Heart left ventricle (tissue), 13 donors: ENCODE results near the gene RAD51.

Source experiments
- CTCF ChIP-seq, 12 donors: fragments of 200-600 bp; sonication (generic) in 4 of 12; IDR thresholded peaks; one replicate each; pipeline versions ENCODE4 v1.5.0 to v1.8.0; 2018 to 2022; ENCODE audit warnings: antibody characterized with exemption in 12 of 12, mild to moderate bottlenecking in 5 of 12
- POLR2A ChIP-seq, 2 donors: fragments of 450-650 bp; IDR thresholded peaks; one replicate each; pipeline ENCODE4 v1.6.1; 2017; ENCODE audit warnings: antibody characterized with exemption in 2 of 2, mild to moderate bottlenecking in 2 of 2, moderate library complexity in 2 of 2
- donor health status: ischemic (EF 13 %, LVEDD 7.1; RV severe dilation, severe dysfunction).
- donor health status: DM: no; HTN: yes; CAD: no.
- donor health status: DM: no; HTN: no; CAD: no.
- donor health status: ischemic (EF 25% LVEDD 6.9; RV normal size, moderate dysfunction).
- donor health status: ischemic (EF 25% LVEDD 5.7; RV mildly dilated, moderate dysfunction).
- donor health status: ischemic (EF 35%, LVEDD 5.7; RV mildly dilated, moderate dysfunction).
- donor health status: nonischemic (EF 11% LVEDD 7.7; RV severe dilation, severe dysfunction).
- donor health status: DM: yes; HTN: yes; CAD: no.
- donor health status: PGD.
- donor health status: ischemic (EF 29% LVEDD 5.4; RV normal size, mild dysfunction).
- donor health status: nonischemic (EF 23%, LVEDD 6.1; RV moderate dilation, normal function).

GRCh38 chr15:40647523-40647922, 47.5 kb upstream of the RAD51 start:
- no peak for TF ChIP-seq CTCF (IDR thresholded peaks at IDR 0.05)
- TF ChIP-seq POLR2A (IDR thresholded peaks at IDR 0.05) = no peak
